WERI-Rb-1 (cell line): Measurements from ENCODE around the gene ANK2.
A peak's percentile ranks its signal among the peaks of the same experiment; 100 is the strongest.
"Not testable (repeated sequence)": the region's sequence is repeated elsewhere in the genome, so short reads cannot be mapped to it uniquely, and the experiment has no call there.

Experiments
- DNase-seq: peaks from one replicate; pipeline ENCODE4 v3.0.0-alpha.2; 2020
- H3K27ac ChIP-seq: fragments of 250-450 bp; sonication (Bioruptor Pico); 2 replicates; pipeline ENCODE4 v1.5.1; 2020; ENCODE audit warnings: mild to moderate bottlenecking, moderate library complexity
- H3K27me3 ChIP-seq: fragments of 250-450 bp; sonication (Bioruptor Pico); 2 replicates; pipeline ENCODE4 v1.5.1; 2021; ENCODE audit warnings: mild to moderate bottlenecking, low read depth, moderate library complexity; ENCODE audit not compliant: insufficient read depth, severe bottlenecking
- H3K36me3 ChIP-seq: fragments of 250-450 bp; sonication (Bioruptor Pico); 2 replicates; pipeline ENCODE4 v1.5.1; 2020; ENCODE audit warnings: mild to moderate bottlenecking, moderate library complexity
- H3K4me3 ChIP-seq: 2 replicates; pipeline ENCODE4 v1.5.1; 2011; ENCODE audit warnings: low read depth, mild to moderate bottlenecking, control low read depth, low read length
- H3K9me3 ChIP-seq: fragments of 250-450 bp; sonication (Bioruptor Pico); 2 replicates; pipeline ENCODE4 v1.5.1; 2021; ENCODE audit warnings: mild to moderate bottlenecking, moderate library complexity; ENCODE audit not compliant: severe bottlenecking
- TF ChIP-seq, protein P1 (sequence below): IDR thresholded peaks from 2 replicates; pipeline ENCODE4 v1.5.1; 2011; ENCODE audit warnings: low read depth, mild to moderate bottlenecking, control low read depth, inconsistent platforms, low read length

The ANK2 gene

DNA sequence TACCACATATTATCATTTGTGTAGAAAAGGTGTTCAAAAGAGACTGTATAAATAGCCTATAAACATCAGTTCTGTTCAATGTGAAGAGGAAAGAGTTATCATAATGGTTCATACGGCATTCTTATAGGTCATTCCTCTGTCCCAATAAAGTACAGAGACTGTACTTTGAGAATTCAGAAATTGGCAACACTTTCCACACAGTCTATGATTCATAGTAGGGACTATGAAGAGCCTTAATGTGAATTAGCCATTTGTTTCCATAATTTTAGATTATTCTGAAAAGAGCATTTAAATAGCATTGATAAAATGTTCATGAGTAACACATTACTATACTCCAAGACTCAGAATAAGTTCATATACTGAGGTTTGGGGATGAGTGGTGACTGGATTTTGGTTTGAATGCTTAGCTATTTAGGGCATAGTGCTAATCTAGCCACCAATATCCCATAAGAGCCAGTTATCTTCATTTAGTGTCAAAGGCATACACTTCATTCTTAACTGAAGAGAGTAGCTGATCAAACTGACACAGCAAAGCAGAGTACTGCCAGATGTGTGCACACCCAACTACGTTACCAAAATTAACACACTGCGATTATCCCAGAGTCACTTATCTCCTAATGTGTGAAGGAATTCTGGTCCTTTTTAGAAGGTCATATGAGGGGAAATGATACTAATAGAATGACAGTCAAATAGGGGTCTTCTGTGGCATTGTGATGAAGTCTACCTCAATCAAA, 10.2 kb downstream of the ANK2 start:
- Histone ChIP-seq H3K27me3 (no peaks in the 10 kb centered on the region), H3K27ac (no peak overlapping the region), H3K36me3 (no peaks in the 10 kb centered on the region), H3K9me3 (no peaks in the 10 kb centered on the region), H3K4me3 (no peak overlapping the region)
- no peak for DNase-seq
- TF ChIP-seq, protein P1, sequence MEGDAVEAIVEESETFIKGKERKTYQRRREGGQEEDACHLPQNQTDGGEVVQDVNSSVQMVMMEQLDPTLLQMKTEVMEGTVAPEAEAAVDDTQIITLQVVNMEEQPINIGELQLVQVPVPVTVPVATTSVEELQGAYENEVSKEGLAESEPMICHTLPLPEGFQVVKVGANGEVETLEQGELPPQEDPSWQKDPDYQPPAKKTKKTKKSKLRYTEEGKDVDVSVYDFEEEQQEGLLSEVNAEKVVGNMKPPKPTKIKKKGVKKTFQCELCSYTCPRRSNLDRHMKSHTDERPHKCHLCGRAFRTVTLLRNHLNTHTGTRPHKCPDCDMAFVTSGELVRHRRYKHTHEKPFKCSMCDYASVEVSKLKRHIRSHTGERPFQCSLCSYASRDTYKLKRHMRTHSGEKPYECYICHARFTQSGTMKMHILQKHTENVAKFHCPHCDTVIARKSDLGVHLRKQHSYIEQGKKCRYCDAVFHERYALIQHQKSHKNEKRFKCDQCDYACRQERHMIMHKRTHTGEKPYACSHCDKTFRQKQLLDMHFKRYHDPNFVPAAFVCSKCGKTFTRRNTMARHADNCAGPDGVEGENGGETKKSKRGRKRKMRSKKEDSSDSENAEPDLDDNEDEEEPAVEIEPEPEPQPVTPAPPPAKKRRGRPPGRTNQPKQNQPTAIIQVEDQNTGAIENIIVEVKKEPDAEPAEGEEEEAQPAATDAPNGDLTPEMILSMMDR: no peak

DNA sequence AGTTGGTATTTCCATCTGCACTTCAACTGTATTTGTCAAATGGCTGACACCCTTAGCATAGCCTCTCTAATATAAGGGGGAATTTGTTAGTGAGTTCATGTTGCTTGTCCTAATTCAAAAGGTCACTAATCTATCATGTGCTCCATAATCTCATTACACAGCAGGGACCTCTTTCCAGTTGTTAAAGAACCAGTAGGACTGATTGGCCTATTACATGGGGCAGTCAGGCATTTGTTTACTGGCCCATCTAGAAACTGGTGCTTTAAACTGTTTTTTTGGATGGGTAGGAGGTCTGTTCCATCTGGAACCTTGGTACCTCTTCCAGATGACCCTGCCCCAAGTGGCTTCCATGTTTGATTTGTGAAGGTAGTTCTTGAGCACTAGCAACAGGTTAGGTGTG, 11.4 kb downstream of the ANK2 start:
- Histone ChIP-seq H3K4me3 (no peak overlapping the region), H3K9me3 (no peaks in the 10 kb centered on the region), H3K27ac (no peak overlapping the region), H3K27me3 (no peaks in the 10 kb centered on the region), H3K36me3 (no peaks in the 10 kb centered on the region)
- DNase-seq: no peak
- TF ChIP-seq, protein P1: no peak

DNA sequence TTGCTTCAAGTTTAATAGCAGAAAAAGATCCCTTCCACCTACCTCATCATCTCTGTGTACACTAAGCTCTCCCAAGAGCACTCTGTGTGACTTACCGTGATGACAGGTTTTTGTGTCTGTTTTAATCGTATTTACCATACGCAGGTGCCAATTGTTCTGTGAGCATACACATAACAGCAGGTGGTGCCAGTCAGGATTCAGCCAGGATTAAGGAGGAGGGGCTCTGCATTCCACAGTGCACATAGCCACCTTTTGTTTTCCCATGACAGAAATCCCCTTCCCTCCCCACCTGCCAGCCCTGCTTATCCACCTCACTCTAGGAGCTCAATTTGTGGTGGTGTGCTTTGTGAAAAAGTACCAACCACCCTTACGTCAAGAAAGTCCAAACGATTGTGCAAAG, 14.8 kb downstream of the ANK2 start:
- H3K36me3 ChIP-seq: no peaks in the 10 kb centered on the region
- H3K9me3 ChIP-seq: no peaks in the 10 kb centered on the region
- no peaks in the 10 kb centered on the region for H3K27me3 ChIP-seq
- TF ChIP-seq, protein P1: no peak
- no peak overlapping the region for H3K4me3 ChIP-seq
- H3K27ac ChIP-seq: no peak overlapping the region
- peak; percentile 93 for DNase-seq

DNA sequence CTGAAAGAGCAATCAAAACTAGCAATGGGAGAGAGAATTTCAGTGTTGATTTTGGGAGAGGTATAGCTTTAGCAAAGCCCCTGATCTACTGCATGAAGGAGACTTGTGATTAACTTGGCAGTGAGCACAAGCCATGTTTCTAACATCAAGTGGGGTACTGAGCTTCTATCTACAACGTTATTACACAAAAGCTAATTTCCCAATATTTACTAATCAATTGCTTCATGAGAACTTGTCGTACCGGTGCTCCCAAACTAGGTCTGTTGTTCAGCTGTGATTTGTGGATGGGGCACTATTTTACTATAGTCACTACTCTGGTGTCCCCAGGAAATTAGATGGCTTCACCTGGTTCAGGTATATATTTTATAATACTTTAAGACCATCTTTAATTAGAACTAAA, 16.2 kb downstream of the ANK2 start:
- no peak overlapping the region for H3K27ac ChIP-seq
- no peak overlapping the region for H3K4me3 ChIP-seq
- TF ChIP-seq, protein P1: no peak
- H3K9me3 ChIP-seq: no peaks in the 10 kb centered on the region
- DNase-seq: no peak
- H3K27me3 ChIP-seq: no peaks in the 10 kb centered on the region
- no peaks in the 10 kb centered on the region for H3K36me3 ChIP-seq

DNA sequence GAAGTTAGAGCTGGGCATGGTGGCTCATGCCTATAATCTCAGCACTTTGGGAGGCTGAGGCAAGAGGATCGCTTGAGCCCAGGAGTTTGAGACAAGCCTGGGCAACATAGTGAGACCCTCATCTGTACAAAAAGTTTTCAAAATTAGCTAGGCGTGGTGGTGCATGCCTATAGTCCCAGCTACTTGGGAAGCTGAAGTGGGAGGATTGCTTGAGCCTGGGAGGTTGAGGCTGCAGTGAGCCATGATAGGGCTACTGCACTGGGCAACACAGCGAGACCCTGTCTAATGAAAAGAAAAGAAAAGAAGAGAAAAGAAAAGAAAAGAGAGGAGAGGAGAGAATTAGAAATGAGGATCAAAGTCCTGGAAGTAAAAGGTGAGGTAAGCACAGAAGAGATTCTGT, 19.3 kb downstream of the ANK2 start:
- H3K9me3 ChIP-seq, H3K27ac ChIP-seq, H3K36me3 ChIP-seq, H3K27me3 ChIP-seq, DNase-seq, H3K4me3 ChIP-seq: not testable (repeated sequence)

DNA sequence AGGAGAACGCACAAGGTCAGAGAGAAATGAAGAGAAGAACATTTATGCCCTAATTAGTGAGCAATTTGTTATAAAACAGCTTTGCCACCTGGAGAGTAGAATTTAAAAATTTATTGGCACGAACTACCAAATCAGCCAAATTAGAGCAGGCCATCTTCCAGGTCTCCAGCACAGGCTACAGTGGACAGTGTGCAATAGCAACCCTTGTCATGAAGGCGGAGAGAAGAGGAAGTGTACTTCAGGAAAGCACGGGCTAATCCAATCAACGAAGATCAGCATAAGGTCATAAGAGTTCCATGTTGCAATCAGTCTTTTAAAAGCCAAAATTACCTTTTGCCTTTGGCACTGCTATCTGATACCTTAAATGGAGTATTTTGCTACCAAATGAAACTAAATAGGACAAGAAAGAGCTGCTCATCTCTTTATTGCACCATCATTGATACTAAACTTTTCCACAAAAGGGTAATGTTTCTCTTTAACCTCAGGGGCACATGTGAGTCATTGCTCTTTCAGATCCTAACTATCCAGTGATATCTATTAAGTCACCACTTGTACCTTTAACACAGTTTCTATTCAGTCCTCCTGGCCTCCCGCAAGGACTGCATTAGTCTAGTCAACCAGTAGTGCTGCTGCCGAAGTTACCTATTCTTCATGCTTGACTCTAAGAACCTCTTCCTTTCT, 19.9 kb downstream of the ANK2 start:
- no peaks in the 10 kb centered on the region for H3K27me3 ChIP-seq

More for the DNA sequence above, 19.9 kb downstream of the ANK2 start:
- H3K27ac ChIP-seq: no peak overlapping the region
- H3K4me3 ChIP-seq: no peak overlapping the region
- TF ChIP-seq, protein P1: no peak
- H3K36me3 ChIP-seq: no peaks in the 10 kb centered on the region
- no peak for DNase-seq
- H3K9me3 ChIP-seq: no peaks in the 10 kb centered on the region
